Pons (tissue), 1 donor: ENCODE data around the gene HEXD.

Source experiments
- DNase-seq: peaks from one replicate; pipeline ENCODE4 v3.0.0-alpha.2; 2016; ENCODE audit warnings: low spot score

The HEXD gene

DNA sequence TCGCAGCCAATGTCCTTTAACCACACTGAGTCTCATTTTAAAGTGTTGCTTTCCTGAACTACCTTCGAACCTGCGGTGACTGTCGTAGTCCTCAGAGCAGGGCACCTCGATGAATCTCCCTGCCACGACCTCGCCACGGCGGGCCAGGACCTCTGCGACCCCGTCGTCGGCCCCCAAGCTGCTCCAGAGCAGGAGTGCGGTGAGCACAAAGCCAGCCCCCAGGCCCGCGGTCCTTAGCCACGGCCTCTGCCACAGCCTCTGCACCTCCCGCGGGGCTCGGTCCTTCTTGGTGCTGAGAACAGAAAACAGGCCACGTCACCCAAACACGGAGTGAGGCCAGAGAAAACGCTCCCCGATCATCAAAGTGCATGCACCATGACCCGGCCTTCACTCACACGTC, 2.8 kb upstream of the HEXD start:
- DNase-seq = no peak

DNA sequence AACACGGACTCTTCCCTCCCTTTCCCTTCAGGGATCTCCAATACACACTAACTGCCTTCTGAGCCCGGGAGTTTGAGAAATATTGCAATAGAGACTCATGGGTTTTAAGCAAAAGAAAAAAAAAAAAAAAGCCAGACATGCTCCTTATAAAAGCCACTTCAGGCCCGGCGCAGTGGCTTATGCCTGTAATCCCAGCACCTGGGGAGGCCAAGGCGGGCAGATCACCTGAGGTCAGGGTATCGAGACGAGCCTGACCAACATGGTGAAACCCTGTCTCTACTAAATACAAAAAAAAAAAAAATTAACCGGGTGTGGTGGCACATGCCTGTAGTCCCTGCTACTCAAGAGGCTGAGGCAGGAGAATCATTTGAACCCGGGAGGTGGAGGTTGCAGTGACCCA, 2.4 kb upstream of the HEXD start:
- DNase-seq = no peak

DNA sequence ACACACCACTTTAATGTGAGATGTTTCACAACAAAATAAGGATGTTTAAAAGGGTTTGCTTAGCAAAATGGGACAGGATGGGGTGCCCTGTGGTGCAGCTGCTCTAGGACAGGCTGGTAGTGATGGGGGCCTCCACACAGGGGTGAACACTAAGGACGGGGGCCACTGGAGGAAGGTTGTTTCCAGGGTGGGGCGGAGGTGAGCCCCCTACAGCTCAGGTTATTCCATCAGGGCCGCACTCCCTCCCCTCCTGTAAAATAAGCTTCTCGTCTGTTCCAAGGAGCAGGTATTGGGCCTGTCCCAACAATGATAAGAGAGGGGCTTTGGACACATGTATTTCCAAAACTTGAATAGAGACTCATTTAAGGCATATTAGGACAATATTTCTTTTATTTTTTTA, 1.9 kb upstream of the HEXD start:
- no peak for DNase-seq

DNA sequence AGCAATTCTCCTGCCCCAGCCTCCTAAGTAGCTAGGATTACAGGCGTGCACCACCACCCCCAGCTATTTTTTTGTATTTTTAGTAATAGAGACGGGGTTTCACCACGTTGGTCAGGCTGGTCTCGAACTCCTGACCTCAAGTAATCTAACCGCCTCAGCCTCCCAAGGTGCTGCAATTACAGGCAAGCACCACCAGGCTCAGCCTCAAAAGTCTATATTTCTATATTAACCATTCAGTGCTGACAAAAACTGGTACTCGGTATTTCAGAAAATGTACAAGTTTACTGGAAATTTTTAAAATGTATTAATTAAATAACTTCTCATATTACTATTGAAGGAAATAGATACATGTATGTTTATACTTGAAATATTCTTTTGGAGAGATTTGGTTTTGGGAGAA, 1.4 kb upstream of the HEXD start:
- no peak for DNase-seq

DNA sequence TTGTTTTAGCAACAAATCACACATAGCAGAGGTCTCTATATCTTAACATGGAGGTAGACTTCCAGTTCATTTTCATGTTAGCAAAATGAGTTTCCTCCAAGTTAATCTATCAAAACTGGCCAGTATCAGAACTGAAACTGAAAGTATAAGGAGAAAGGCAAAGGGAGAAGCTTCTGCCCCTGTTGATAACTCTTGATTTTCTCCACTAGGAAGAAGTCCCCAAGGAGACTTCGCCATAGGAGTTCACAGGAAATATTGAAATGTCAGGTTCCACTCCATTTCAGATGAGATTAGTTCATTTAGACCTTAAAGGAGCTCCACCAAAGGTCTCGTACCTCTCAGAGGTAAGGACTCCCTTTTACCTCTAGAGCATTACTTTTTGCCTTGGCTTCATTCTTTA, 1.4 kb downstream of the HEXD start:
- peak; percentile 28 for DNase-seq

DNA sequence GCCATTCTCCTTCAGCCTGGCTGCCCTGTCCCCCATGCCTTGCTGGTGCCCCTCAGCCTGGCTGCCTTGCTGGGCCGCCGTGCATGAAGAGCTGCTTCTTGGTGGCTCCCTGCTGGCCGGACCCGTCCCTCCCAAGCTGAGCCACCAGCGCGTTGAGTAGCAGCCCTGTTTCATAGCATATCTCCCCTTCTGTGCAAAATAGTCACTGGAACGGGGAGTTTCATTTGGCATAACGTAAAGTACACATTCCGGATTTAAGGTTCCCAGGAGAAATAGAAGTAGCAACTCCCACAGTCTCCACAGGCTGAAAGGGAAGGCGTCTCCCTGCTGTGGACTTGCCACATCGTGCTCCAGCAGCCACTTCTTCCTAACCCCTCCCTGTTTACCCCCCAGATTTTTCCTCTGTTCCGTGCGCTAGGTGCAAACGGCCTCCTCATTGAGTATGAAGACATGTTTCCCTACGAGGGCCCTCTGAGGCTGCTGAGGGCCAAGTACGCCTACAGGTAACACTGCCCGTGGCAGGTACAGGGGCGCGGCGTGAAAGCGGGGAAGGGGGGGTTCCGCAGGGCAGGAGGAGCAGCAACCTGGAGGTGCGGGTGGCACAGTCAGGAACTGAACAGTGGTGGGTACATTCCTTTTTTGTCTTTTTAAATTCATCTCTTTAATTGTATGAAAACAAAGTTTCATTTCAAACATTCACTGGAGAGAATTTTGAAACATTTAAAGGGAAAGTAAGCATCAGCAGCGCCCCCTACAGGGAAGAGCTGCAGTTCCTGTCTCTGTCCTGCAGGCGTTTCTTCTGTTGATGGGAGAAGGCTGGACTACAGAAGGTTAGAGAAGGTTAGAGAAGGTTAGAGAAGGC, 6.1 kb downstream of the HEXD start:
- no peak for DNase-seq

DNA sequence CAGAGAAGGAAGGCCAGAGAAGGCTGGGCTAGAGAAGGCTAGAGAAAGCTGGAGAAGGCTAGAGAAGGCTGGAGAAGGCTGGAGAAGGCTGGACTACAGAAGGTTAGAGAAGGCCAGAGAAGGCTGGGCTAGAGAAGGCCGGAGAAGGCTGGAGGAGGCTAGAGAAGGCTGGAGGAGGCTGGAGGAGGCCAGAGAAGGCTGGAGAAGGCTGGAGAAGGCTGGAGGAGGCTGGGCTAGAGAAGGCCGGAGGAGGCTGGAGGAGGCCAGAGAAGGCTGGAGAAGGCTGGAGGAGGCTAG, 6.7 kb downstream of the HEXD start:
- no peak for DNase-seq

DNA sequence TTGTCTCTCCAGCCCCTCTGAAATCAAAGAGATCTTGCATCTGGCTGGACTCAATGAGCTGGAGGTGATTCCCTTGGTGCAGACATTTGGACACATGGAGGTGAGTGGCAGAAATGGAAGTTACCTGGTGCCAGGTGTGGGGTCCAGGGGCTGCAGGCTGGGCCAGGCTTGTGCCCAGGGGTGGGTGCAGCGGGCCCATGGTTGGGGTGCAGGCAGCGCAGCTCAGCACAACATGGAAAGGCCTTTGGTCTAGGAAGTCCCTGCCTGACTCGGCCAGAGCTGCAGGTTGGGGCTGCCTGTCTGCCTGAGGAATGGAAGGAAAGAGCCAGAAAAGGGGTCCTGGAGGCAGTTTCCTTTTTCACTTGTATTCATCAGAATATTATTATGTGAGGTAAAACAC, 10.4 kb downstream of the HEXD start:
- no peak for DNase-seq

DNA sequence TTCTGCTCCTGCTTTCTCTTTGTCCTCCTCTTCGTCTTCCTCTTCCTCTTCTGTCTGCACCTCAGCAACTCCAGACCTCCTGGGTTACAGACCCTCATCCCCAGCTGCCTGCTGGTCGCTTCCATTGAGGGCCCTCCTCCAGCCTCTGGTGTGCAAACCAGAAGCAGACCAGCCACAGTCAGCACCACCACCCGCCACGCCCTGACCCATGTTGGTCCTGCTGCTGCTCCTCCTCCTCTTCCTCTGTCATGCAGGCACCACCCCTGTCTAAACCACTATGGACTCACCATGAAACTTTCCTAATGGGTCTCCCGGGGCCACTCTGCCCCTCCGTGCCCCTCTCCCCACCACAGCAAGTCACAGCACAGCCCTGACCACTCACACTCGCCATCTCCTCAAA, 11.7 kb downstream of the HEXD start:
- DNase-seq = no peak

DNA sequence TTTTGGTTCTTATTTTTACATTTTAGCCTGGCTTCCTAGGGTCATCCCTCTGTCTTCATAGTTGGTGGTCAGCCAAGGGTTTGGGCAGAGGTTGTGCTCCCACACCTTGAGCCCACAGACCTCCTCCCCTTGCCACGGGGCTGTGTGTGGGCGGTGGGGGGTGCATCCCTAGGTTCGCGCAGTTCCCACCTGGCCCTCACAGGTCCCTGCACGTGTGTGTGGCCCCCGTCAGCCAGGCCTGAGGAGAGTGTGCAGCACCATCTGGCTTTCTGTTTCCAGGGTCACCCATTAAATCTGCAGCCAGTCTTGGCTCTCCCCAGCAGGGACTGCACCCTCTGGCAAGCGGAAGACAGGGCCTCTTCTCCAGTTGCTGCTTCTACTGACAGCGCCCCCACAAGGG, 13.9 kb downstream of the HEXD start:
- no peak for DNase-seq

DNA sequence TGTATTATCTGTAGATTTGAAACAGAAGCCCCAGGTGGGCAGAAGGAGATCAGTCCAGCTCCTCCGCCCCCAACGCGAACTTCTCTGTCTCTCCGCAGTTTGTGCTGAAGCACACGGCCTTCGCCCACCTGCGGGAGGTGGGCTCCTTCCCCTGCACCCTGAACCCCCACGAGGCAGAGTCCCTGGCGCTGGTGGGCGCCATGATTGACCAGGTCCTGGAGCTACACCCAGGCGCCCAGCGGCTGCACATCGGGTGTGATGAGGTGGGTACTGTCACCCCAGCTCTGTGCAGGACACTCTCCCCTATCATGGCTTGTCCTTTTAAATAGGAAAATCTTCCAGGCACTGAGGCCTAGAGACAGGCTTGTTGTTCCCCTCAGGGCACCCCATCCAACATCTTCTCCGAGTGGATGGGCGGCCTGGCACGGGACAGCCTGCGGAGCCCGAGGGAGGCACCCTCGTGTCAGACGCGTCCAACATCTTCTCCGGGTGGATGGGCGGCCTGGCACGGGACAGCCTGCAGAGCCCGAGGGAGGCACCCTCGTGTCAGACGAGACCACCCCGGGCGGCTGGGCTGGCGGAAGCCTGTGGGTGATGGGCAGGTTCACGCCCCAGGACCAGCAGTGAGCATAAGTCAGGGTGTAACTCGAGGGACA, 15.5 kb downstream of the HEXD start:
- DNase-seq = no peak

DNA sequence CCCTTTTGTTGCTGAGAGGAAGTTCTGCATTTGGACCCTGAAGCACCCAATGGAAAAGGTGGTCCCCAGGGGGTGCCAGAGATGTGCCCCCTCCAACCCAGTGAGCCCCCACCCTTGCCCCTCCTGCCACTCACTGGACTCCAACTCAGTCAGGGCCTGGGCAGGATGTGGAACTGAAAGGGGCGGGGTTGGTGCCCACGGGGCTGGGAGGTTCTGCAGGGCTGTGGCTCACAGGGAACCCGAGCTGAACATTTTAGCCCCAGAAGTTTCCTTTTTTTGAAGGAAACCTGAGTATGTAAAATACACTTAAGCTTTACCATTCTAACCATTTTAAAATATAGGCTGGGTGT, 16.0 kb downstream of the HEXD start:
- no peak for DNase-seq

DNA sequence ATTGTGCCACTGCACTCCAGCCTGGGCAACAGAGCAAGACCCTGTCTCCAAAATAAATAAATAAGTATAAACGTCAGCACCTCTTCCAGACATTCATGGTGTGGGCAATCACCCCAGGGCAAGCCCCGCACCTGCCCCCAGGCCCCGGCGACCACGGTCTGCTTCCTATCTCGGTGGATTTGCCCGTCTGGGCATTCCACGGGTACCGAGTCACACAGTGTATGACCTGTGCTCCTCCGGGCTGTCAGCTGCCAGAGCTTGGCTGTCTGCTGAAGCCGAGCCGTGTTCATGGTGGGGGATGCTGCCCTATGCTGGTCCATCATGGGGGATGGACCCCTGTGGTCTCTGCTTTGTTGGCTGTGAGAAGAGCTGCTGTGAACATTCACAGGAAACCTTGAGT, 17.0 kb downstream of the HEXD start:
- no peak for DNase-seq

DNA sequence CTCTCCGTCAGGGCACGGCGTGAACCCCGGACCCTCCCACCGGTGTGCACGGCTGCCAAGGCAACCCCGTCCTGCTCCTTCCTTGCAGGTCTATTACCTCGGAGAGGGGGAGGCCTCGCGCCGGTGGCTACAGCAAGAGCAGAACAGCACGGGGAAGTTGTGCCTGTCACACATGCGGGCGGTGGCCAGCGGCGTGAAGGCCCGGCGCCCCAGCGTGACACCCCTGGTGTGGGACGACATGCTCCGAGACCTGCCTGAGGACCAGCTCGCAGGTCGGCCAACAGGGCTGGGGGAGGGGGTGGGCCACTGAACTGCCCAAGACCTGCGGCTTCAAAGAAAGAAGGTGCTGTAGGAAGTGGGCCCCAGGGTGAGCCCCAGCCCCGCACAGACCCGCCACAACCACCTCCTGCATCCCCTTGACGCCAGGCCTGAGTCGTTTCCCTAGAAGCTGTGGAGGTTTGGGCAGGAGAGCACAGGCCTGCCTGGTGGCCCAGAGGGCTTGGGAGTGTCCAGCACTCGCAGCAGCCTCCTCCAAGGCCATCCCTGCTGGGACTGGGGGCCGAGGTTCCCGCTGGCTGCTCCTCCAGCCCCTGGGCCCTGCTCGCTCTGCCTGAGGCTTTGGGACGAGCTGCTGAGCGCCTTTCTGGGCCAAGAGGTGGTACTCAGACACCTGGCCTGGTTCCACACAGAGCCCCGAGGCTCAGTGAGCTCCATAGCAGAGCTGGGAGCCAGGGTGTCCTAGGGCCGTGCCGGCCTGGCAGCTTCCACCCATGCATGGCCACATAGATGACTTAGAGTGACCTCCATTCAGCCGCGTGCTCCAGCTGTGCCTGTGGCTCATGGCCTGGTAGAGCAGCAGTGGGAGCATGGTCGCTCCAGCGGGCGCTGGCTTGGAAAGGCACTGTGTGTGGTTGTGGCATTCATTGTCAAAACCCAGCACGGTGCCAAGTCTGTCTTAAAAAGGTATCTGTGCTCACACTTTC, 17.7 kb downstream of the HEXD start:
- DNase-seq = no peak

DNA sequence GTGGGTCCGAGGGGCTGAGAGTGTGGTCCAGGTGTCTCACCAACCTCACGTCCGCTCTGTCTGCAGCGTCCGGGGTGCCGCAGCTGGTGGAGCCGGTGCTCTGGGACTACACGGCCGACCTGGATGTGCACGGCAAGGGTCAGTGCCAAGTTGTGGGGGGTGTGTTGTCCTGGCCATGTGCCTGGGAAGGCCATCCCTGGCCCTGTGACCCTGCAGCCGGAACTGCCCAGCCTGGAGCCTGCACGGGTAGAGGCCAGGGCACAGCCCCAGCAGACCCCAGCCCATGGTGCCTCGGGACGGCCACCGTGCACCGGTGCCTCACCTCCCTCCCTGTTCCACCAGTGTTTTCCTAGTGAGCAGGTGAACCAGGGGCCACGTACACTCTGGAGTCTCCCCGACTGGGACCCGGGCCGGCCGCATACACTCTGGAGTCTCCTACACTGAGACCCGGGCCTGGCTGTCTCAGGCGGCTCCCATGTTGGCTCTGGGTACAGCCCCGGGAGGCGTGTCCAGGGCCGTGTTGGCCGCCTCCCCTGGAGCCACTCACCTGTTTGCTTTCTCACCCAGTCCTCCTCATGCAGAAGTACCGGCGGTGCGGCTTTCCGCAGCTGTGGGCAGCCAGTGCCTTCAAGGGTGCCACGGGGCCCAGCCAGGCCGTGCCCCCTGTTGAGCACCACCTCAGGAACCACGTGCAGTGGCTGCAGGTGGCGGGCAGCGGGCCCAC, 18.6 kb downstream of the HEXD start:
- DNase-seq = no peak

DNA sequence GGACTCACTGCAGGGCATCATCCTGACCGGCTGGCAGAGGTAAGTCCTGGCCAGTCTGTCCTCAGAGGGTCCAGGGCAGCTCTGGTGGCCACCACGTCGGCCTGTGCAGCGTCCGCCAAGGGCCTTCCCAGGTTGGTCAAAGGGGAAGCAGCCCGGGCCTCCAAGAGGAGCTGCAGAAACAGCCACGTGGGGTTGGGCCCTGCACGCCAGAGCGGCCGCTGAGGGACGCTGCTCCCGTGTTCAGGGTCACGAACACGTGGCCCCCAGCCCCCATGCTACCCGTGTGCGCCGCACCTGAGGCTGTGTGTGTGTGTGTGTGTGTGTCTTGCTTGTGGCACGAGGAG, 19.1 kb downstream of the HEXD start:
- DNase-seq = no peak

DNA sequence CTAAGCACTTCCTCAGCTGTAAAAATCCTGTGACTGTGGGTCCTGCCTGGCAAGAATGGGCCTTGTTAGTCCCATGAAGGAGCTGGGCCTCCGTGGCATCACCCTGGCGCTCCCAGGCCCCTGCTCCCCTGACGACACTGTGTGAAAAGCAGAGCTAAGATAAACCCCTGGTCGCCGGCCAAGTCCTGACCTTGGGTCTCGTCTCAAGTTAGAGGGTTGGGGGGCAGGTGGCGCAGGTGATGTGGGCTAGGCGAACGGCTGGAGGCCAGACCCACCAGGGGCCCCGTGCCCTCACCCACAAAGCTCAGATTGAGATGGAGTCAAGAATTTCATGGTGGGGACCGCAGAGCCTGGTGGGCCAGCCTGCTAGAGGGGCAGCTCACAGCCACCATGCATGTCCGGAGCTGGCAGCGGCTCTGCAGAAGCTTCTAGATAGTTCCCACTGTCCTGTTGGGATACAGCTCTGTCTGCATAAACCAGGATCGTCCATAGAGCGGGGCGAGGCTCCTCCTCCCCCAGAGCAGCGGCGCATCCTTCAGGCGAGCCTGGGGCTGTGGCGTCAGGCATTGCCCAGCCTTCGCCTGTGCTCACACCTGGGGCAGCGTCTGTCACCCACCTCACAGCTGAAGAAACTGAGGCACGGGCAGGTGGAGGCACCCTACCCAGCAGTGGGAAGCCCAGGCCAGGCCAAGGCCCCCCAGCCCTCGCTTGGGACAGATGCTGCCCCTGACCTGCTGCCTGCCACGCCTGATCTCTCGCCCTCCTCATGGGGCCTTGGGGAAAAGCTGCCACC, 20.4 kb downstream of the HEXD start:
- DNase-seq = no peak

DNA sequence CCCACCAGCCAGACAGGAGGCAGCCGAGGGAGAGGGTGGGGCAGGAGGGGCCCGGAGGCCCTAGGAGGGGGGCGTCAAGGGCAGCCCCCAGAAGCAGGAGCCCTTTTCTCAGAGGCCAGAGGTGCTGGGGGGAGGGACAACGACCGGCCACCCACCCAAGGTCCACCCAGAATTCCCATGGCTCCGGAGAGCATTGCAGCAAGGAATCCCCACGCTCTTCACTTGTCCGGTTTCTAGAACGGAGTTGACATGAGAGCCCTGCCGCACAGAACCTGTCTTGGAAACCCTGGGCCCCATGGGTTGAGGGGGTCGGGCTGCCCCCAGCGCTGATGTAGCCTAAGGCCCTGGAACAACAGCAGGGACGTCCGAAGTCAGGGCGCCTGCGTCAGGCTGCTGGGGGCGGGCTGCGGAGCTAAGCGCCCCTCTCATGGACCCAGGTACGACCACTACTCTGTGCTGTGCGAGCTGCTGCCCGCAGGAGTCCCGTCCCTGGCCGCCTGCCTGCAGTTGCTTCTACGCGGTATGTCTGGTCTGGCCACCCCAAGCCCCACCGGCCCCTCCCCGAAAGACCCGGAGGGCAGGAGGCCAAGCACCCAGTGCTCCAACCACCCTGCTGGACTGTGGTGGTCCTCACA, 21.2 kb downstream of the HEXD start:
- DNase-seq = no peak

DNA sequence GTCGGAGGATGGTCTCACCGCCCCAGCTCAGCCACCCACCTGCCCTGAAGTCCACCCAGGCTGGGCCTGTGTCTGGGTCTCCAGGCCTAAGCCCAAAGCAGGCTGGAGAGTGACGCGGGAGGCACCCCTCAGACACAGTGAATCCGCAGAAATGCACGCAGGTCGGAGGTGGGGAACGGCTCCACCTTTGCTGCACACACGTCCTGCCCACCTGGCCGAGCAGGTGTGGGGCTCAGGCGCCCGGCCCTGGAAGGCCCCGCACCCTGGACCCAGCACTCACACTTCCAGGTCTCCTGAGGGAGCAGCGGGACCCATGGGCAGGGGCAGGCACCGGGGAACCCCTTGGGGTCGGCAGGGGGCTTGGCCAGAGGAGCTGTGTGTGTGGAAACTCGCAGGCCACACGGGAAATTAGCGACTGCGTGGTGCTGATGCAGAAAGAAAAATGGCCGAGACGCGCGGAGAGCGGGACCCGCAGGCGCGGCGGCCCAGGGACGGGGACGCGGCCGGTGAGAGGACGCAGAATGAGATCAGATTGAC, 21.8 kb downstream of the HEXD start:
- no peak for DNase-seq

DNA sequence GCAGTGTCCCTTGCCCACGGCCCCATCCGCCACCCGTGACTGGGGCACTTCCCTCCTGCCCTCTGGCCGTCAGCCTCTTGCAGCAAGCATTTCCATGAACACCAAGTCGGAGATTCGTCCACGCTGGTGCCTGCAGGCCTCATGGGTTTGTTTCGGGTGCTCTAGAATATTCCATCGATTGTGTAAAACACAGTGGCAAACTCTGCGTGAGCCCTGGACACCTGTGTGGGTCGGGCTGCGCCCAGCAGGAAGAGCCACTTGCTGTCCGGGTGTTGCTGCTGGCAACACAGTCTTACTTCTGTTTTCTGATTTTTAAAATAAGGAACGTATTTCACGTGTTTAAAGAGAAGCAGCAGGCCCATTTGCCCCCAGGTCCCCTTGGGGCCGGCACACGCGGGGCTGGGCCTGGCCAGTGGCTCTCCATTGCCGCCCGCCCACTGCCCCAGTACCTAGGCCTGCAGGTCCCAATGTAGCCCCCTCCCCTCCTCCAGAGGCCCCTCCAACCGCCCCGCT, 22.4 kb downstream of the HEXD start:
- peak; percentile 53 for DNase-seq
